MCF 10A (cell line): ENCODE data around the gene AFG3L2. TPM values are rescaled to one million over a fixed set of nuclear protein-coding genes. Genes with fewer than 3 reads are reported as not detected.

Experiments used
- BruUV-seq: library from RNA; stranded (reverse); fragments of 400-500 nt; replicated peaks from 2 replicates; lab custom pipeline; 2021; lab: Mats Ljungman, UMichigan
- CTCF ChIA-PET: fragments of 300-600 bp; sonication (Branson Sonifier 250); formaldehyde crosslinking; extraction: SDS; loops from one replicate; lab custom pipeline; 2021; ENCODE audit warnings: antibody characterized with exemption, inconsistent platforms; lab: Yijun Ruan, JAX
- POLR2A ChIA-PET: fragments of 300-600, 350-650 bp; sonication (Branson Sonifier 250); formaldehyde crosslinking; extraction: SDS; loops from one replicate; lab custom pipeline; 2020; ENCODE audit warnings: antibody characterized with exemption, inconsistent platforms; lab: Yijun Ruan, JAX
- DNase-seq: peaks from one replicate; pipeline ENCODE4 v3.0.0-alpha.2; 2018; ENCODE audit not compliant: unreplicated experiment
- H3K27ac Mint-ChIP-seq: one replicate; pipeline ENCODE4 v1.8.0; 2022; ENCODE audit warnings: mild to moderate bottlenecking, low read depth, mixed read lengths; ENCODE audit not compliant: unreplicated experiment
- H3K27me3 Mint-ChIP-seq: one replicate; pipeline ENCODE4 v1.8.0; 2022; ENCODE audit warnings: mixed read lengths; ENCODE audit not compliant: insufficient read depth, unreplicated experiment
- H3K36me3 Mint-ChIP-seq: one replicate; pipeline ENCODE4 v1.8.0; 2022; ENCODE audit warnings: mild to moderate bottlenecking, moderate library complexity, mixed read lengths; ENCODE audit not compliant: insufficient read depth, unreplicated experiment
- H3K4me1 Mint-ChIP-seq: one replicate; pipeline ENCODE4 v1.8.0; 2022; ENCODE audit warnings: mixed read lengths; ENCODE audit not compliant: insufficient read depth, unreplicated experiment
- H3K4me3 Mint-ChIP-seq: one replicate; pipeline ENCODE4 v1.8.0; 2022; ENCODE audit warnings: mild to moderate bottlenecking, moderate library complexity, mixed read lengths; ENCODE audit not compliant: unreplicated experiment
- H3K9me3 Mint-ChIP-seq: one replicate; pipeline ENCODE4 v1.8.0; 2022; ENCODE audit warnings: mixed read lengths; ENCODE audit not compliant: unreplicated experiment
- CTCF ChIP-seq: fragments of 200-600 bp; IDR thresholded peaks from one replicate; pipeline ENCODE4 v1.8.0; 2022; ENCODE audit warnings: antibody characterized with exemption, mild to moderate bottlenecking; ENCODE audit not compliant: unreplicated experiment
- intact Hi-C: fragments of 100-400 bp; cut with micrococcal nuclease; formaldehyde crosslinking; loops from 2 replicates; pipeline ENCODE4 v1.14.1; 2022
- total RNA-seq: library from RNA; stranded (reverse); gene quantifications from 2 replicates; pipeline ENCODE4 v1.2.3, GENCODE V29; 2022

AFG3L2 gene
- total RNA-seq, 1 experiment from 2014 or later: 77.2 TPM

- CTCF ChIA-PET: interaction anchor here (0.8 to 2.8 kb wide), 5 partner anchors 11 to 31 kb away, joined by 3 to 22 read pairs (median 5); no protein-coding TSS in a partner anchor
- BruUV-seq: no TSS peak
- TF ChIP-seq CTCF: no peak
- H3K27me3 Mint-ChIP-seq: no peaks in the 10 kb centered on the region
- POLR2A ChIA-PET: interaction anchor here (0.6 to 14.3 kb wide), 6 partner anchors 13 to 99 kb away, joined by 3 to 234 read pairs (median 5); partner anchors contain the start of genes AFG3L2 and TUBB6
- H3K9me3 Mint-ChIP-seq: no peaks in the 10 kb centered on the region
- H3K36me3 Mint-ChIP-seq: peaks cover 4% of the 10 kb centered on the region
- H3K27ac Mint-ChIP-seq: peak overlapping the region; percentile 94
- H3K4me1 Mint-ChIP-seq: peaks cover 29% of the 10 kb centered on the region
- intact Hi-C loops: no loop called here
- no peak overlapping the region for H3K4me3 Mint-ChIP-seq
- peak; percentile 53 for DNase-seq
Observed at GRCh38 chr18:12283256-12283655, 93.8 kb downstream of the AFG3L2 start.

GRCh38 chr18:12282442-12283039 is 94.5 kb downstream of the AFG3L2 start:
- Mint-ChIP-seq H3K27me3 (no peaks in the 10 kb centered on the region), H3K36me3 (peaks cover 4% of the 10 kb centered on the region), H3K4me3 (no peak overlapping the region), H3K4me1 (peaks cover 28% of the 10 kb centered on the region), H3K9me3 (no peaks in the 10 kb centered on the region), H3K27ac (peak overlapping the region; percentile 94)
- POLR2A ChIA-PET: interaction anchor here (0.6 to 14.3 kb wide), 7 partner anchors 12 to 210 kb away, joined by 3 to 234 read pairs (median 3); partner anchors contain the start of genes AFG3L2 and TUBB6
- no peak for TF ChIP-seq CTCF
- BruUV-seq: no TSS peak
- CTCF ChIA-PET: interaction anchor here (0.6 to 2.8 kb wide), 2 partner anchors 10 to 45 kb away, joined by 3 to 22 read pairs; no protein-coding TSS in a partner anchor
- intact Hi-C loops: no loop called here
- DNase-seq: peak; percentile 37

GRCh38 chr18:12281861-12282260 is 95.2 kb downstream of the AFG3L2 start:
- intact Hi-C loops: no loop called here
- Mint-ChIP-seq H3K36me3 (peaks cover 4% of the 10 kb centered on the region), H3K4me1 (peaks cover 27% of the 10 kb centered on the region), H3K9me3 (no peaks in the 10 kb centered on the region), H3K27ac (peak overlapping the region; percentile 94), H3K27me3 (no peaks in the 10 kb centered on the region), H3K4me3 (no peak overlapping the region)
- no TSS peak for BruUV-seq
- TF ChIP-seq CTCF: no peak
- DNase-seq: no peak
- ChIA-PET CTCF (interaction anchor here (0.6 to 2.8 kb wide), 2 partner anchors 9 to 45 kb away, joined by 3 to 22 read pairs; no protein-coding TSS in a partner anchor), POLR2A (interaction anchor here (1.1 to 14.3 kb wide), 5 partner anchors 12 to 95 kb away, joined by 3 to 234 read pairs (median 5); partner anchors contain the start of genes AFG3L2 and TUBB6)

GRCh38 chr18:12279781-12280531 is 97.1 kb downstream of the AFG3L2 start:
- POLR2A ChIA-PET: interaction anchor here (14.3 kb wide), 1 partner anchor 28 kb away, joined by 234 read pairs; the partner anchor contains the start of gene TUBB6
- Mint-ChIP-seq H3K4me1 (peaks cover 27% of the 10 kb centered on the region), H3K9me3 (no peaks in the 10 kb centered on the region), H3K27ac (peak overlapping the region; percentile 94), H3K36me3 (no peaks in the 10 kb centered on the region), H3K27me3 (no peaks in the 10 kb centered on the region), H3K4me3 (no peak overlapping the region)
- BruUV-seq: no TSS peak
- TF ChIP-seq CTCF: no peak
- intact Hi-C loops: no loop called here
- CTCF ChIA-PET: interaction anchor here (0.7 to 1.4 kb wide), 3 partner anchors 8 to 40 kb away, joined by 3 to 5 read pairs (median 5); no protein-coding TSS in a partner anchor
- no peak for DNase-seq
